Sigmoid colon (tissue), 4 donors: ENCODE results near the gene USP15.
"Not testable (repeated sequence)": the region's sequence is repeated elsewhere in the genome, so short reads cannot be mapped to it uniquely, and the experiment has no call there.

ENCODE experiments used
- CTCF ChIP-seq, 4 experiments: fragments of 450-650 bp in 3 of 4; fragments of 200-600 bp in 1 of 4; IDR thresholded peaks; one replicate each; pipeline ENCODE4 v1.5.1; 2016 to 2019; ENCODE audit warnings: antibody characterized with exemption in 4 of 4, mild to moderate bottlenecking in 3 of 4, moderate library complexity in 2 of 4
- EP300 ChIP-seq, 4 donors: sonication (generic); formaldehyde crosslinking; IDR thresholded peaks; one replicate each; pipeline ENCODE4 v1.6.1; 2017; ENCODE audit warnings: antibody characterized with exemption in 4 of 4
- POLR2A ChIP-seq, 2 donors: fragments of 450-650 bp; IDR thresholded peaks; one replicate each; pipeline ENCODE4 v1.6.1; 2016; ENCODE audit warnings: antibody characterized with exemption in 2 of 2, mild to moderate bottlenecking in 2 of 2, moderate library complexity in 2 of 2

- not testable (repeated sequence) for TF ChIP-seq CTCF, EP300, POLR2A (IDR thresholded peaks at IDR 0.05)
These were observed 104.5 kb downstream of the USP15 start for GRCh38 chr12:62364697-62365096.
